SK-N-SH treated with all-trans-retinoic acid at 6 μM for 48 hours (cell line): ENCODE results near the gene TADA2B.

Experiments used
- ATAC-seq: fragments of 200-7000 bp; cut with Tn5 transposase; 3 replicates; pipeline ENCODE4 v1.9.1; 2020; ENCODE audit warnings: mild to moderate bottlenecking, moderate library complexity
- ARNTL ChIP-seq: fragments of 450-650 bp; formaldehyde crosslinking; IDR thresholded peaks from 2 replicates; pipeline ENCODE4 v1.5.0; 2020; ENCODE audit warnings: low read depth, mild to moderate bottlenecking, moderate library complexity, borderline replicate concordance
- BACH2 ChIP-seq: fragments of 250-450 bp; sonication (Bioruptor Pico); IDR thresholded peaks from 2 replicates; pipeline ENCODE4 v1.9.0; 2021; ENCODE audit warnings: mild to moderate bottlenecking, borderline replicate concordance
- CSDC2 ChIP-seq: fragments of 250-450 bp; sonication (Bioruptor Pico); IDR thresholded peaks from 2 replicates; pipeline ENCODE4 v1.5.0; 2020; ENCODE audit warnings: mild to moderate bottlenecking, moderate library complexity
- CSRNP3 ChIP-seq: fragments of 250-450 bp; sonication (Bioruptor Pico); IDR thresholded peaks from 2 replicates; pipeline ENCODE4 v1.5.1; 2021; ENCODE audit warnings: mild to moderate bottlenecking, moderate library complexity
- ESRRG ChIP-seq: fragments of 250-450 bp; sonication (Bioruptor Pico); IDR thresholded peaks from 2 replicates; pipeline ENCODE4 v1.6.1; 2021; ENCODE audit warnings: mild to moderate bottlenecking
- GLIS3 ChIP-seq: fragments of 250-450 bp; sonication (Bioruptor Pico); IDR thresholded peaks from 2 replicates; pipeline ENCODE4 v1.5.0; 2020; ENCODE audit warnings: mild to moderate bottlenecking, moderate library complexity
- ISL1 ChIP-seq: fragments of 250-450 bp; sonication (Bioruptor Pico); IDR thresholded peaks from 2 replicates; pipeline ENCODE4 v2.1.2; 2022; ENCODE audit warnings: mild to moderate bottlenecking, moderate library complexity
- OSR1 ChIP-seq: fragments of 250-450 bp; sonication (Bioruptor Pico); IDR thresholded peaks from 2 replicates; pipeline ENCODE4 v1.8.0; 2022; ENCODE audit warnings: moderate library complexity, mild to moderate bottlenecking, inconsistent platforms
- RARB ChIP-seq: fragments of 250-450 bp; sonication (Bioruptor Pico); IDR thresholded peaks from 2 replicates; pipeline ENCODE4 v1.8.0; 2021; ENCODE audit warnings: mild to moderate bottlenecking, moderate library complexity
- TCF4 ChIP-seq: fragments of 250-450 bp; sonication (Bioruptor Pico); IDR thresholded peaks from 2 replicates; pipeline ENCODE4 v1.8.0; 2021; ENCODE audit warnings: mild to moderate bottlenecking, moderate library complexity, borderline replicate concordance
- TOX ChIP-seq: fragments of 250-450 bp; sonication (Bioruptor Pico); IDR thresholded peaks from 2 replicates; pipeline ENCODE4 v1.8.0; 2021; ENCODE audit warnings: mild to moderate bottlenecking, moderate library complexity, borderline replicate concordance
- TSHZ2 ChIP-seq: fragments of 250-450 bp; sonication (Bioruptor Pico); IDR thresholded peaks from 2 replicates; pipeline ENCODE4 v1.5.0; 2020; ENCODE audit warnings: mild to moderate bottlenecking, moderate library complexity
- ZC3H10 ChIP-seq: fragments of 250-450 bp; sonication (Bioruptor Pico); IDR thresholded peaks from 2 replicates; pipeline ENCODE4 v1.5.1; 2021; ENCODE audit warnings: mild to moderate bottlenecking, moderate library complexity
- ZFP30 ChIP-seq: fragments of 450-650 bp; formaldehyde crosslinking; IDR thresholded peaks from 2 replicates; pipeline ENCODE4 v1.5.0; 2022; ENCODE audit warnings: mild to moderate bottlenecking, moderate library complexity
- ZNF70 ChIP-seq: fragments of 450-650 bp; formaldehyde crosslinking; IDR thresholded peaks from 2 replicates; pipeline ENCODE4 v1.5.0; 2020; ENCODE audit warnings: mild to moderate bottlenecking, moderate library complexity
- ZNF8 ChIP-seq: fragments of 450-650 bp; formaldehyde crosslinking; IDR thresholded peaks from 2 replicates; pipeline ENCODE4 v1.5.0; 2020; ENCODE audit warnings: mild to moderate bottlenecking, moderate library complexity
- TF ChIP-seq, protein P1 (sequence below): fragments of 250-450 bp; sonication (Bioruptor Pico); IDR thresholded peaks from 2 replicates; pipeline ENCODE4 v1.5.1; 2020; ENCODE audit warnings: low read depth, mild to moderate bottlenecking, moderate library complexity

The TADA2B gene

DNA sequence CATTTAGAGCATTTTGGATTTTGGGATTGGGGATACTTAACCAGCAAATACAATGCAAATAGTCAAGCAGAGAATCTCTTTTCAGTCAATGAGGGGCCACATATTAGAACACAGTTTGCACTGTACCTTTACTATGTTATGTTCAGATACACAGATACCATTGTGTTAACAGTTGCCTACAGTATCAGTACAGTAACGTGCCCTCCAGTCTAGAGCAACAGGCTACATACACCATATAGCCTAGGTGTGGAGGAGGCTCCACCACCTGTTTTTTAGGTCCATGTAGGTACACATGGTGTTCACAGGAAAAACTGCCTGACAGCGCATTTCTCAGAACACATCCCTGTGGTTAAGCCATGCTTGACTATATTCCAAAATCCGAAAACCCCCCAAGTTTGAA lies 15.6 kb downstream of the TADA2B start:
- ATAC-seq = no peak

GRCh38 chr4:7059662-7060061 lies 16.5 kb downstream of the TADA2B start:
- ATAC-seq = no peak
- TF ChIP-seq ESRRG (CRISPR knock-in tag) (no peak), OSR1 (CRISPR knock-in tag) (no peak)
- TF ChIP-seq, all 23 proteins: peak for 0

More for the DNA sequence above, 15.6 kb downstream of the TADA2B start:
- no peak for TF ChIP-seq BACH2 (CRISPR knock-in tag)
- no peak for TF ChIP-seq ARNTL (CRISPR knock-in tag)
- TF ChIP-seq GLIS3 = no peak
- TF ChIP-seq, protein P1, sequence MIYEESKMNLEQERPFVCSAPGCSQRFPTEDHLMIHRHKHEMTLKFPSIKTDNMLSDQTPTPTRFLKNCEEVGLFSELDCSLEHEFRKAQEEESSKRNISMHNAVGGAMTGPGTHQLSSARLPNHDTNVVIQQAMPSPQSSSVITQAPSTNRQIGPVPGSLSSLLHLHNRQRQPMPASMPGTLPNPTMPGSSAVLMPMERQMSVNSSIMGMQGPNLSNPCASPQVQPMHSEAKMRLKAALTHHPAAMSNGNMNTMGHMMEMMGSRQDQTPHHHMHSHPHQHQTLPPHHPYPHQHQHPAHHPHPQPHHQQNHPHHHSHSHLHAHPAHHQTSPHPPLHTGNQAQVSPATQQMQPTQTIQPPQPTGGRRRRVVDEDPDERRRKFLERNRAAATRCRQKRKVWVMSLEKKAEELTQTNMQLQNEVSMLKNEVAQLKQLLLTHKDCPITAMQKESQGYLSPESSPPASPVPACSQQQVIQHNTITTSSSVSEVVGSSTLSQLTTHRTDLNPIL (CRISPR knock-in tag) = no peak
- TF ChIP-seq ESRRG (CRISPR knock-in tag) = no peak
- no peak for TF ChIP-seq RARB (CRISPR knock-in tag)
- no peak for TF ChIP-seq TCF4 (CRISPR knock-in tag)
- TF ChIP-seq ZFP30 (CRISPR knock-in tag) = no peak
- TF ChIP-seq TOX (CRISPR knock-in tag) = no peak
- TF ChIP-seq ZC3H10 (CRISPR knock-in tag) = no peak
- TF ChIP-seq, all 23 proteins: peak for 0

GRCh38 chr4:7060346-7061150 lies 17.4 kb downstream of the TADA2B start:
- ATAC-seq = no peak
- TF ChIP-seq OSR1 (CRISPR knock-in tag) (no peak), ZNF8 (CRISPR knock-in tag) (no peak), TSHZ2 (CRISPR knock-in tag) (no peak), CSDC2 (CRISPR knock-in tag) (no peak), ESRRG (CRISPR knock-in tag) (no peak), ARNTL (CRISPR knock-in tag) (no peak), ZFP30 (CRISPR knock-in tag) (no peak)
- TF ChIP-seq, protein P1 (CRISPR knock-in tag) = no peak

DNA sequence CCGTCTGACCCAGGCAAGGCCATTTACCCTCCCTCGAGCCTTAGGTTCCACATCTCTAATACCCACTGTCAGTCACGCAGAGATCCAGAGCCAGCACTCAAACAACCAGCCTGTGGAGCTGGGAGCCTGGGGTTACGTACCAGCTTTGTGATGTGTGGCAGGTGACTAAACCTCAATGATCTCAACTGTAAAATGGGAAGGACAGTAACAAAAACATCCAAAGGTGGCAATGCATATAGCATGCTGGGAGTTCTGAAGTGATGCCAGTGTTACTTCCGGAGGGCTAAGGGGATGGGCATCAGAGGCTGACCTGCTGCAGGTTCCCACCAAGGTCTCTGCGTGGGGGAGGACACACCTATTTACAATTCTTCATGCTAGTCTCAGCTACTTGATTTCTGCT lies 18.6 kb downstream of the TADA2B start:
- TF ChIP-seq ESRRG (CRISPR knock-in tag) (no peak), RARB (CRISPR knock-in tag) (no peak), BACH2 (CRISPR knock-in tag) (no peak)
- ATAC-seq = no peak

GRCh38 chr4:7062816-7063215 lies 19.6 kb downstream of the TADA2B start:
- TF ChIP-seq CSRNP3 (CRISPR knock-in tag) (no peak), TSHZ2 (CRISPR knock-in tag) (no peak), TCF4 (CRISPR knock-in tag) (no peak), ZNF70 (no peak), TOX (CRISPR knock-in tag) (no peak), ISL1 (CRISPR knock-in tag) (no peak), OSR1 (CRISPR knock-in tag) (no peak), GLIS3 (no peak), ZNF8 (CRISPR knock-in tag) (no peak), BACH2 (CRISPR knock-in tag) (no peak), CSDC2 (CRISPR knock-in tag) (no peak)
- TF ChIP-seq, all 23 proteins: peak for 0
- ATAC-seq = no peak
